Pancreas (tissue), 10 donors: ENCODE data around the gene PARP2. TPM values are rescaled to one million over a fixed set of nuclear protein-coding genes. Genes with fewer than 3 reads are reported as not detected.

ENCODE experiments used
- ATAC-seq, 4 donors: fragments of 200-7000 bp; cut with Tn5 transposase; one replicate each; pipeline versions ENCODE4 v1.8.0 to v1.9.1; 2020; ENCODE audit warnings: mild to moderate bottlenecking in 4 of 4, moderate library complexity in 4 of 4
- DNase-seq, 6 donors: peaks; one replicate each; pipeline ENCODE4 v3.0.0-alpha.2; 2020
- FAIRE-seq: peaks from 2 replicates; lab custom pipeline; 2012; peaks lifted over from hg19 to GRCh38; lab: Jason Lieb, UNC
- H3K27ac ChIP-seq, 4 donors: fragments of 200-600 bp; sonication (generic); 1 replicate in 3 of 4; 2 replicates in 1 of 4; pipeline versions ENCODE4 v1.5.0 to v1.8.0; 2020
- H3K27me3 ChIP-seq, 4 donors: fragments of 200-600 bp; one replicate each; pipeline ENCODE4 v1.8.0; 2021
- H3K36me3 ChIP-seq, 3 donors: fragments of 200-600 bp; sonication (generic) in 1 of 3; one replicate each; pipeline versions ENCODE4 v1.5.0 to v1.8.0; 2020 to 2021
- H3K4me1 ChIP-seq, 3 donors: fragments of 200-600 bp; one replicate each; pipeline ENCODE4 v1.8.0; 2021
- H3K4me3 ChIP-seq, 4 donors: fragments of 200-600 bp; sonication (generic) in 2 of 4; one replicate each; pipeline versions ENCODE4 v1.5.0 to v1.8.0; 2020 to 2021
- H3K9me3 ChIP-seq, 4 donors: fragments of 200-600 bp; one replicate each; pipeline ENCODE4 v1.8.0; 2021
- CTCF ChIP-seq, 4 donors: fragments of 200-600 bp; sonication (generic) in 3 of 4; IDR thresholded peaks; one replicate each; pipeline versions ENCODE4 v1.5.0 to v1.8.0; 2021; ENCODE audit warnings: antibody characterized with exemption in 4 of 4
- WGBS, 2 donors: extraction: QIAGEN DNeasy Blood & Tissue Kit; methylation state at CpG; one replicate each; pipeline ENCODE4 v1.1.7; 2013; 5-methylcytosine and 5-hydroxymethylcytosine counted together
- intact Hi-C, 3 donors: fragments of 100-400 bp; cut with DNase I; formaldehyde crosslinking; loops; one replicate each; pipeline versions ENCODE4 v1.11.1 to v1.14.2; 2022
- polyA plus RNA-seq, 2 donors: library from polyadenylated mRNA; stranded (reverse); fragments of 200-250 nt; gene quantifications; one replicate each; pipeline ENCODE4 v1.2.3, GENCODE V29; 2013
- total RNA-seq, 6 donors: library from RNA; stranded (reverse); fragmentation: NEBNext Ultra II Directional in 4 of 6; extraction: Animal tissue kit (Norgen Biotek cat#: 25700) in 4 of 6; gene quantifications; one replicate each; pipeline versions ENCODE4 v1.2.1 to v1.2.4, GENCODE V29; 2021 to 2023
- donor health status: healthy with polysubstance abuse.
- donor health status: DM: no; HTN: no; CAD: no; lungs with moderate emphysema.
- donor health status: DM: no; HTN: no; CAD: no.
- donor health status: control.
- donor health status: control.
- donor health status: Bipolar disorder and iron deficiency.
- donor health status: DM: yes; HTN: yes; CAD: no.
- donor health status: DM: no; HTN: no; CAD: no.
- donor health status: DM: no; HTN: no; CAD: no.
- donor health status: DM: yes; HTN: yes; CAD: no.

The PARP2 gene
- total and polyA plus RNA-seq, 8 donors: 6.1 to 21.8 (median 10.4) TPM

GRCh38 chr14:20384321-20384720 lies 40.9 kb downstream of the PARP2 start:
- H3K4me1 ChIP-seq: no peaks in the 10 kb centered on the region
- H3K4me3 ChIP-seq: no peak overlapping the region
- intact Hi-C loops: no loop called here
- no peak for TF ChIP-seq CTCF (IDR thresholded peaks at IDR 0.05)
- no peaks in the 10 kb centered on the region for H3K27me3 ChIP-seq
- FAIRE-seq (no peak), ATAC-seq (no peak), DNase-seq (no peak)
- H3K9me3 ChIP-seq: no peaks in the 10 kb centered on the region
- peaks cover 0 to 81% (median 48%) of the 10 kb centered on the region in 3 donors for H3K36me3 ChIP-seq
- 88 to 96% methylated on average over 7 of the region's 7 CpGs for WGBS, 2 donors
- H3K27ac ChIP-seq: no peak overlapping the region

- no peak for FAIRE-seq
- H3K4me1 ChIP-seq: no peaks in the 10 kb centered on the region
- H3K4me3 ChIP-seq: no peak overlapping the region
- TF ChIP-seq CTCF (IDR thresholded peaks at IDR 0.05): no peak
- ATAC-seq: no peak
- intact Hi-C loops: no loop called here
- WGBS, 2 donors: 96 to 100% methylated on average over 5 of the region's 5 CpGs
- H3K9me3 ChIP-seq: no peaks in the 10 kb centered on the region
- no peaks in the 10 kb centered on the region for H3K27me3 ChIP-seq
- no peak for DNase-seq
- peaks cover 0 to 81% (median 45%) of the 10 kb centered on the region in 3 donors for H3K36me3 ChIP-seq
- no peak overlapping the region for H3K27ac ChIP-seq
Observed at GRCh38 chr14:20384886-20385285, 41.5 kb downstream of the PARP2 start.

DNA sequence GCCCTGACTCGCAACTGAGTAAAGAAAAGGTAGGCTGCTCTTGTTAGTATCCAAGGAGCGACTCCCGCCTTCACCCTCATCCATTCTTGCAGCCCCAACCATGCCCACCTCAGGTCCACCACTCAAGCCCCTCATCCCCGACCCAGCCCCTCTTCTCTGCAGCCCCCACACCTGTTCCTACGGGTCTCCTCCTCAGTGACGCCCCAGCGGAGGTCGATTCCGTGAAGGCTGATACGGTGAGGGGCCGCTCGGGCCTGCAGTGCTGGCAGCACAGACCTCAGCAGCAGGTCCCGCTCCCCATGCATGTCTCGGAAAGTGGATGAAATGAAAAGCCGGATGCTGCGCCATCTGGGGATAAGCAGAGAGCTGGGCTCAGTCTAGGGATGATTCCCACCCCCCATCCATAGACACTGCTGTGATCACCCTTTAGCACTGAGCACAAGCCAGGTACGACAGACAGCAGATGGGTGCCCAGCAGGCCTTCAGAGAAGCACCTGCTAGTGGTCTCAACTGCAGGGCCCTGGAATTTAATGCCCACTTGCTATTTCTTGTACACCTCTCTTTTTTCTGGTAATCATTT lies 42.9 kb downstream of the PARP2 start:
- H3K36me3 ChIP-seq: peaks cover 7 to 83% (median 41%) of the 10 kb centered on the region in 3 donors
- H3K27ac ChIP-seq: no peak overlapping the region
- intact Hi-C loops: no loop called here
- FAIRE-seq (no peak), DNase-seq (no peak), ATAC-seq (no peak)
- TF ChIP-seq CTCF (IDR thresholded peaks at IDR 0.05): no peak
- H3K9me3 ChIP-seq: no peaks in the 10 kb centered on the region
- H3K4me1 ChIP-seq: no peaks in the 10 kb centered on the region
- H3K27me3 ChIP-seq: no peaks in the 10 kb centered on the region
- H3K4me3 ChIP-seq: no peak overlapping the region
- WGBS, 2 donors: 94 to 96% methylated on average over 17 of the region's 17 CpGs

DNA sequence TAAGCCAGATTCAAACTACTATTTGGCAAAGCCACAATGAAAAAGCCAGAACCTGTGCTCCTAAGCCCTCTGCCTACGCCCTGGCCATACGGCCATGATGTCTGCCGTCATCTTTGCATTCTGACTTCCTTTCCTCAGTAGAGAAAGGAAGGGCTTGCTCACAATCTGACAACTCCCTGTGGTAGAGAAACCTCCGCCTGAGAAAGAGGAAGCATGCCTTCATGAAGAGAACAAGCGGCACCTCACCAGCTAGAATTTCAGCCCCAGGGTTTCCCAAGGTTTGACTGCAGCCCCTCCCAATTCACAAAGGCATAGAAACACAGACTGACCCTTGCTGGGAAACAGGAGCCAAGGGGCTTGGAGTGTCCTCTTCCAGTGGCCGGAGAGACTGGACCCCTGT lies 44.1 kb downstream of the PARP2 start:
- no peak for TF ChIP-seq CTCF (IDR thresholded peaks at IDR 0.05)
- no peaks in the 10 kb centered on the region for H3K4me1 ChIP-seq
- H3K27me3 ChIP-seq: no peaks in the 10 kb centered on the region
- H3K27ac ChIP-seq: no peak overlapping the region
- peaks cover 7 to 71% (median 35%) of the 10 kb centered on the region in 3 donors for H3K36me3 ChIP-seq
- no peak overlapping the region for H3K4me3 ChIP-seq
- FAIRE-seq (no peak), ATAC-seq (peak in 2 of 4 donors; percentile 23 to 32), DNase-seq (no peak)
- intact Hi-C loops: no loop called here
- no peaks in the 10 kb centered on the region for H3K9me3 ChIP-seq
- 95 to 98% methylated on average over 6 of the region's 6 CpGs for WGBS, 2 donors

DNA sequence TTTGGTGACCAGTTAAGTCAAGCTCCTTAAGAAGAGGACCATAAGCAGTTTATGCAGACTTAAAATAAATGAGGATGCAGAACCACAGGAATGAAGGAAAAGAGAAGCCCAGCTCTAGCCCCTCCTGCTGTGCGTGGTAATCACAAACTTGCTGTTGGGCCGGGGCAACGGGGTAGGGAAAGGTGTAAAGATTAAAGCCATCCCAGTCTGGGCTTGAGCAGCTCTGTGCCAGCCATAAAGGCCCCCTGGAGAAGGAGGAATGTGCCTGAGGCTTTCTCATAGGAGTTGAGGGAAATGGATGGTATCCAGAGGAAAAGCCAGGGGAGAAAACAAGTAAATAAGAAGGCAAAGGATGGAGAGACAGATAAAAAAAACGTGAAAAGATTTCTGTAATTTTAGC lies 44.7 kb downstream of the PARP2 start:
- Histone ChIP-seq H3K27me3 (no peaks in the 10 kb centered on the region), H3K36me3 (peaks cover 7 to 66% (median 35%) of the 10 kb centered on the region in 3 donors), H3K27ac (no peak overlapping the region), H3K9me3 (no peaks in the 10 kb centered on the region), H3K4me3 (no peak overlapping the region), H3K4me1 (no peaks in the 10 kb centered on the region)
- WGBS, 2 donors: 60 to 62% methylated on average over 4 of the region's 4 CpGs
- TF ChIP-seq CTCF (IDR thresholded peaks at IDR 0.05): no peak
- DNase-seq: no peak
- FAIRE-seq: no peak
- ATAC-seq: no peak
- intact Hi-C loops: no loop called here
